ENCODE results near the gene C20orf204.

- no peak for TF ChIP-seq CTCF (IDR thresholded peaks at IDR 0.05)
- no peak for TF ChIP-seq POLR2A (IDR thresholded peaks at IDR 0.05)
These were observed 45.0 kb downstream of the C20orf204 start for GRCh38 chr20:64080813-64081623.

Measured in adrenal gland (tissue), 5 donors.